ENCODE measurements around the gene KCNK4. TPM values are rescaled to one million over a fixed set of nuclear protein-coding genes. Genes with fewer than 3 reads are reported as not detected.
A peak's percentile ranks its signal among the peaks of the same experiment; 100 is the strongest.

The KCNK4 gene
- total RNA-seq, 1 donor from 2014 or later: 3.6 TPM

DNA sequence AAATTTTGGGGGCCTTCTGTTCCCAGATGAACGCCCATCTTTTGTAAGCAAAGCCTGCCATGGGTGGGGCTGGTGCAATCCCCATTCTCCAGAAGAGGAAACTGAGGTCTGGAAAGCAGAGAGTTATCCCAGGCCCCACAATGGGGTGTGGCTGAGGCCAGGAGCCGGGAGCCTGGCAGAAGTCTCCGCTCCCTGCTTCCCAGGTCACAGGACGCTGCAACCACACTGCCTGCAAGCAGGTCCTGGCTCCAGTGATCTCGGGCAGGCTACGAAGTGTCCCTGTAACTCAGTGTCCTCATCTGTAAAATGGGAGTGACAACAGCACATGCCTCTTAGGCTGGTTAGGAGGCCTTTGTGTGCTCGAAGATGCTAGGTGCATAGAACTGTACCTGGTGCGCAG is 38.1 kb upstream of the KCNK4 start:
- no peak for DNase-seq (ENCODE audit: low spot score)

- no peak for DNase-seq (ENCODE audit: low spot score)
These were observed 37.6 kb upstream of the KCNK4 start for GRCh38 chr11:64253481-64253880.

- DNase-seq (ENCODE audit: low spot score): no peak
These were observed 36.8 kb upstream of the KCNK4 start for GRCh38 chr11:64254326-64254725.

DNA sequence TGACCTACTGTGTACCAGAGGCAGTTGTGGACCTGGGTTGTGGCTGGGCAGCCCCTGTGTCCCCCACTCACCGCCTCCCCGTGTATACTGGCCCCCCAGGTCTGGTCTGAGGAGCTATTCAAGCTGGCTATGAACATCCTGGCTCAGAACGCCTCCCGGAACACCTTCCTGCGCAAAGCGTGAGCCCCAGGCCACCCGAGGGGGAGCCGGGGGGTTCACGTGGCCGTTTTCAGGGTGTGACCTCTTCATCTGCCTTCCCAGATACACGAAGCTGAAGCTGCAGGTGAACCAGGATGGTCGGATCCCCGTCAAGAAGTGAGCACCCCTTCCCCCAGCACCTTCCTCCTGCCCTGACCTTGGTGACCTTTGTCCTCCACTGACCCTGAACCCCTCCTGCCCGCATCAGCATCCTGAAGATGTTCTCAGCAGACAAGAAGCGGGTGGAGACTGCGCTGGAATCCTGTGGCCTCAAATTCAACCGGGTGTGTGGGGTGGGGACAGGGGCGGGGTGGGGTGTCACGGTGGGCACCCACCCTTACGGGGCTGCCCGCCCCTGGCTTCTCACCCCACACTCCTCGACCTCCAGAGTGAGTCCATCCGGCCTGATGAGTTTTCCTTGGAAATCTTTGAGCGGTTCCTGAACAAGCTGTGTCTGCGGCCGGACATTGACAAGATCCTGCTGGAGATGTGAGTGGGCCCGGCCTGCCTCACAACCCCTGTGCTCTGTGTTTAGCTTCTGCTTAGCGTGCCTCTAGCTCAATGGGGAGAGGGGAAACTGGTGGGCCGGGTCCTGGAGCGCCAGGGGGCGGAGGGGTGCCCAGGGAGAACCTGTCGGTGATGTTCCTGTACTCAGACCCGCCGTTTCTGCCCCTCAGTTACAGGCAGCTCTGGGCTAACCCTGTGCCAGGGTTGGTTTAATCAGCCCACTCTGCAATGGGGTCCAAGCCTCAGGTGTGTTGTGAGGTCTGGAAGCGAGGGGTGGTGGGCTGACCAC is 35.7 kb upstream of the KCNK4 start:
- no peak for DNase-seq (ENCODE audit: low spot score)

DNA sequence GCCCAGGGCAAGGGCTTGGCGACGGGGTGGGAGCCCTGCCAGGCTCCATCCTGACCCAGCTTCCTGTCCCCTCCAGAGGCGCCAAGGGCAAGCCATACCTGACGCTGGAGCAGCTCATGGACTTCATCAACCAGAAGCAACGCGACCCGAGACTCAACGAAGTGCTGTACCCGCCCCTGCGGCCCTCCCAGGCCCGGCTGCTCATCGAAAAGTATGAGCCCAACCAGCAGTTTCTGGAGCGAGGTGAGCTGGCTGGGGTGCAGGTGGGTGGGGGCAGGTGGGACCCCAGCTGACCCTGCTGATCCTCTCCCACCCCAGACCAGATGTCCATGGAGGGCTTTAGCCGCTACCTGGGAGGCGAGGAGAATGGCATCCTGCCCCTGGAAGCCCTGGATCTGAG is 34.8 kb upstream of the KCNK4 start:
- no peak for DNase-seq (ENCODE audit: low spot score)

GRCh38 chr11:64258356-64258755 is 32.7 kb upstream of the KCNK4 start:
- DNase-seq (ENCODE audit: low spot score): no peak

DNA sequence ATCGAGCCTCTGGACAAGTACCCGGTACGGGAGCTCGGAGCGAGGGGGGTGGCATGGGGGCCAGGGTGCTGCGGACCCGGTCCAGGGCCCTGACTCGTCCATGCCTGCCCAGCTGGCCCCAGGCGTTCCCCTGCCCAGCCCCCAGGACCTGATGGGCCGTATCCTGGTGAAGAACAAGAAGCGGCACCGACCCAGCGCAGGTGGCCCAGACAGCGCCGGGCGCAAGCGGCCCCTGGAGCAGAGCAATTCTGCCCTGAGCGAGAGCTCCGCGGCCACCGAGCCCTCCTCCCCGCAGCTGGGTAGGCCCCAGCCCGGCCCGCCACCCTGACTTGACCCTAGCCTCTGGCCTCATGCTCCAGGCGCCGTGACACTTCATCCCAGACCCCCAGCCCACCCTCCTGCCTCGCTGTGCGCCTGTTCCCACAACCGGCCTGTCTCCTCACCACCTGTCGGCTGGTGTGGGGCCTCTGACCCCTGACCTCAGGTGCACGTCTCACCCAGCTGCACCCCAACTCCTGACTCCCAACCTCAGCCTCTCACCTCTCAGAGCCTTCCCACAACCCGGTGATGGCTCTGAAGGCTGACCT is 32.1 kb upstream of the KCNK4 start:
- no peak for DNase-seq (ENCODE audit: low spot score)

DNA sequence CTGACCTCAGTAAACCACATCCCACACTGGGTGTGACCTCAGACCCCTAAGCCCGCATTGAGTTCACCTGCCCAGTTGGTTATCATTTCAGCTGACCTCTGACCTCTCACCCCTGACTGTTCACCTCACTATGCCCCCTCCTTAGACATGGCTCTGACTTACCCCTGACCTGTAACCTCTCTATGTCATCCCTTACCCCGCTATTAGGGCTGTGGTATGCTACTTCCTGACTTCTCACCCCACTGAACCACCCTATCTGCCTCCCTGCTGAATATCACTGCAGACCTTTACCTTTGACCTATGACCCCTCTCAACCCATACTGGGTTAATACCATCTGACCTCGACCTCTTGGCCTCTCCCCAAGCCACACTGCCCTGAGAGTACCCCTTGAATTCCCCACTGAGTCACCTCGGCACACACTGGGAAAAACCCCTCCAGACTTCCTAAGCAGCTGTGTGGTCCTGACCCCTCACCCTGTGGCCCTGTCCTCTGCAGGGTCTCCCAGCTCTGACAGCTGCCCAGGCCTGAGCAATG is 31.5 kb upstream of the KCNK4 start:
- DNase-seq (ENCODE audit: low spot score): no peak

DNA sequence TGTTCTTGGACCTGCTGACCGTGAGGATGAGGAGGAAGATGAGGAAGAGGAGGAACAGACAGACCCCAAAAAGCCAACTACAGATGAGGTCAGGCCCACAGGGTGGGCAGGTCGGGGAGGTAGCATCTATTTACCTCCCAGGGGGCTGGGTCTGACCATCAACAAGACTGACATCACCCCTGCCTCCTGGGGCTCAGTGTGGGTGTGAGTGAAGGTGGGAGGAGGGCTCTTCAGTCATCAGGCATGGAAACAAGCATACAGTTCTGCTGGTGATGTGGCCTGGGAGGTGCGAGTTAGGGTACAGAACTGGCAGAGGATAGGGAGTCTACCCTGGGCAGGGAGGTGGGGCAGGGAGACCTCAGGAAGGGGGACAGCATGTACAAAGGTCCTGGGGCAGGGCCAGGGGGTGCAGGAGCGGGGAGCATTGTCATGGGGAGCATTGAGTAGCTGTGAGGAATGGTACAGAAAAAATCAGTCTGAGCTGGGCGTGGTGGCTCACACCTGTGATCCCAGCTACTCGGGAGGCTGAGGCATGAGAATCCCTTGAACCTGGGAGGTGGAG is 30.9 kb upstream of the KCNK4 start:
- no peak for DNase-seq (ENCODE audit: low spot score)

GRCh38 chr11:64261556-64262080 is 29.5 kb upstream of the KCNK4 start:
- no peak for DNase-seq (ENCODE audit: low spot score)

GRCh38 chr11:64262271-64263002 is 28.7 kb upstream of the KCNK4 start:
- no peak for DNase-seq (ENCODE audit: low spot score)

DNA sequence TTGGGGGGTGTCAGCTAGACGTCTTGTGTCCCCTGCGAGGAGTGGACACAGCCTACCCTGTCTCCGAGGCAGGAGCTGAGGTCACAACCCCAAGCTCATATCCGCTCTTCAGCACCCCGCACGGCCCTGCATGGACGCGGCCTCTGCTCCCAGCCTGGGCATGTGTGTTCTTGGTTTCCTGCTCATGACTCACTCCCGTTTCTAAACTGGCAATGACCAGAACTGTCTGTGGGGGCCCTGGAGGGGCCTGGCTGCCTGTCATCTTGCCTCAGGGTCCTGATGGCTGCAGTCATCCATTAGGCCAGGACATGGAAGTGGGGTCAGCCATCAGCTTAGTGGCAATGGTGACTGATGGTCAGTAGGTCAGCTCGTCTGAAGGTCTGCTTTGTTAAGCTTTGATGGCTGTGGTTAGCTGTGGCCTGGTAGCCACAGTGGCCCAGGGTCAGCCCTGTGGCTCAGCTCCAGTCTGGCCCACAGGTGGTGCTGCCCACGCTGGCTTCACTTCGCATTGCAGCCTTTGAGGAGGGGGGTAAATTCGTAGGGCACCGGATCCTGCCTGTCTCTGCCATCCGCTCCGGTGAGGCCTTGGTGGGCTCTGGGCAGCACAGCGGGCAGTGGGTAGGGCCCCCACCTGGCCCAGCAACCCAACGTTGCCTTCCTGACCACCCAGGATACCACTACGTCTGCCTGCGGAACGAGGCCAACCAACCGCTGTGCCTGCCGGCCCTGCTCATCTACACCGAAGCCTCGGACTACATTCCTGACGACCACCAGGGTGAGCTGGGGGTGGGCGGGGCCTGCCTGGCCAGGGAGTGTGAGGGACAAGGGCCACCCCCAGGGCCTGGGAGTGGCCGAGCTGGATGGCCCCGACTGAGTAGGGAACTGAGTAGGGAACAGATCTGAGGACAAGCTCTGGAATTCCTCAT is 27.8 kb upstream of the KCNK4 start:
- no peak for DNase-seq (ENCODE audit: low spot score)

DNA sequence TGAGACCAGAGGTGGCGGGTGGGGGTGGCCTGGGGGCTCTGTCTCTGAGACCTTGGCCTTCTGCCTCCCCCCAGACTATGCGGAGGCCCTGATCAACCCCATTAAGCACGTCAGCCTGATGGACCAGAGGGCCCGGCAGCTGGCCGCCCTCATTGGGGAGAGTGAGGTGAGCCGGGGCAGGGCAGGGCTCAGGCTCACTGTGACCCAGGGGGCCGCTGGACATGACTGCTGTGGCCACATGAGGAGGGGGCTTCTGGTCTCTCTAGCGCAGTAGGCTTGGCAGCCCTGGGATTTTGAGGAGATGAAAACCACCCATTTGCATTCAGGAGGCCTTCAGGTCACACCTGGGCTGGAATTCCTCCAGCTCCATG is 27.2 kb upstream of the KCNK4 start:
- DNase-seq (ENCODE audit: low spot score): no peak

DNA sequence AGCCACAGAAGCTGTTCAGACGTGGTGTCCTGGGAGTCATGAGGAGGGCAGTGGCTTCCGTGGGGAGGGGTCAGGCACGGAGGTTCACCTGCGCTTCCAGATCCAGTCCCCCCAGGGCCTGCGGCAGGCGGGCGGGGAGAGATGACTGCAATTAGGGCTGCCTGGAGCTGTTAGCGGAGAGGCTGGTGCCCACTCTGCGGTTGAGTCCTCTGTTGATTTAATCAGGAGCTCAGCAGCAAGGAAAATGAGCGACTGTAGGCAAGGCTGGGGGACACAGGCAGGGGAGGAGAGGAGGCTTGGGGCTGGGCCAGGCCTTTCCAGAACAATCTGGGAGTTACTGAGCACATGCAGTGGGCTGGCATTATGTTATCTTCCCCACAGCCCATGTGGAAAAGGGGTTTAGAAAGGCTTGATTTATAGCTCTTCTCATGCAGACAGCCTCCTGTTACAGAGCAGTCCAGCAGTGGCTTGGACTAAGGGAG is 26.7 kb upstream of the KCNK4 start:
- DNase-seq (ENCODE audit: low spot score): peak; percentile 81

DNA sequence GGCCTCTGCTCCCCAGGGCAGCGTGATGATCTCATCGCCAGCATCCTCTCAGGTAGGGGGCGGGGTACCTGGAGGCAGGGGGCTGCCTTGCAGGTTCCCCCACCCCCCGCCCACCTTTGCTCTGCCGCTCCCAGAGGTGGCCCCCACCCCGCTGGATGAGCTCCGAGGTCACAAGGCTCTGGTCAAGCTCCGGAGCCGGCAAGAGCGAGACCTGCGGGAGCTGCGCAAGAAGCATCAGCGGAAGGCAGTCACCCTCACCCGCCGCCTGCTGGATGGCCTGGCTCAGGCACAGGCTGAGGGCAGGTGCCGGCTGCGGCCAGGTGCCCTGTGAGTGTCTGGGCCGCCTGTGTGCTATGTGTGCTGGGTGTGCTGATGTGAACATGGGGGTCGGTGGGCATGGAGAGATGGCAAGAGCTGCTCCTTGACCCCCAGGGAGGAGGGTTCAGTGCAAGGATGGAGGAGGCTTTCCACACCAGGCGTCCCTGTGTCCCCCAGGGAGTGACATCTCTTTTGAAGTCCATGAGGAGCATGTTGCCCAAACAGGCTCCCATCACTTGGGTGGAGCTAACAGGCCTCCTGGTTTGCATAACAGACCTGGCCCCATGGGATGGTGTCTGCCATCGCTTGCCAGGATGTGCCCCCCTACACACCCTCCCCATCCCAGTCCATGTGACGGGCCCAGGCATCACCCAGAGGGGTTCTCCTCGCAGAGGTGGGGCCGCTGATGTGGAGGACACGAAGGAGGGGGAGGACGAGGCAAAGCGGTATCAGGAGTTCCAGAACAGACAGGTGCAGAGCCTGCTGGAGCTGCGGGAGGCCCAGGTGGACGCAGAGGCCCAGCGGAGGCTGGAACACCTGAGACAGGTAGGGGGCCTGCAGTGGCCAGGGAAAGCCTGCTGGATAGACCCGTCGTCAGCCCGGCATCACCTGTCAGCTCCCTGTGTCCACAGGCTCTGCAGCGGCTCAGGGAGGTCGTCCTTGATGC is 25.6 kb upstream of the KCNK4 start:
- no peak for DNase-seq (ENCODE audit: low spot score)

GRCh38 chr11:64266339-64266738 is 24.8 kb upstream of the KCNK4 start:
- DNase-seq (ENCODE audit: low spot score): no peak

- DNase-seq (ENCODE audit: low spot score): no peak
These were observed 23.7 kb upstream of the KCNK4 start for GRCh38 chr11:64267207-64267945.
